Occipital lobe (tissue), 3 donors: Measurements from ENCODE around the gene MIPOL1. TPM values are rescaled to one million over a fixed set of nuclear protein-coding genes. Genes with fewer than 3 reads are reported as not detected.

ENCODE experiments used
- DNase-seq: peaks from one replicate; lab custom pipeline; 2025; lab: John Stamatoyannopoulos, UW
- small RNA-seq: library from RNA; depleted of rRNA; stranded (forward); fragments of <200 nt; gene quantifications from one replicate; pipeline ENCODE3, GENCODE V24; 2014
- total RNA-seq: library from RNA; depleted of rRNA; stranded (reverse); fragments of >200 nt; gene quantifications from one replicate; pipeline ENCODE4 v1.2.3, GENCODE V29; 2014

Gene MIPOL1
- total RNA-seq, 1 donor from 2014 or later = 29.9 TPM

DNA sequence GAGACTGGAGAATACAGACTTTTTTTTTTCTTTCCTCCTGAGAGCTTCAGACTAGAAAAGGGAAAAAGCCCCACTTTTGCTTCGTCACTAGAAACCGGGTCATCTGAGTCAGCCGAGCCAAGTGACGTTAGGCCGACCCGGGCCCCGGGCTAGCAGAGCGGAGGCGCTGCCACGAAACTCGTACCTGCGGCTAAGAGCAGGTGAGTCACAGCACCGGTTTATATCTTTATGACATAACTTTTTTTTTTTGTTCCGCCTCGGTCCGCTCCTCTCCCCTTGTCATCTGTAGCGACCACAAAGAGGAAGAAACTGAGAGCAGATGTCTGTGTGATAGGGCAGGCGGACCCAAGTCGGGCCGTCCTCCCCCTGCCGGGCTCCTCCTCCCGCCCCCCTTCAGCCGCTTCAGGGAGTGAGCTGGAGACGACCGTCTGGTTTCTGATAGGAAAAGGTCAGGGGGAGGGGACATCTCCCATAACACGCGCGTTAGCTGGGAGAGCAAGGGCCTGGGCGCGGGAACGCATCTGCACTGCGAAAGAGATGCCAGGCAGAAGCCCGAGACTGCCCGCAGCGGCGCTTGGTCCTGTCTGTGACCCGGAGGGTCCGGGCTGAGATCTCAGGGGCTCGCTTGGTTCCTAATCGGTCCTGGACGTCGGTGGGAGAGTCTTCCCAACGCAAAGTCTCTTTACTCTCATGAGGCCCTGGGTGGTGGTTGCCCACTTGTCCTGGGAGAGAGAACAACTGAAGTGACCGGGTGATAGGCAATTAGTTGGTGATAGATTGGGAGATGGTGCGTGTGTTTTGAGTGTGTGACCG is 398.3 kb downstream of the MIPOL1 start:
- DNase-seq = no peak

DNA sequence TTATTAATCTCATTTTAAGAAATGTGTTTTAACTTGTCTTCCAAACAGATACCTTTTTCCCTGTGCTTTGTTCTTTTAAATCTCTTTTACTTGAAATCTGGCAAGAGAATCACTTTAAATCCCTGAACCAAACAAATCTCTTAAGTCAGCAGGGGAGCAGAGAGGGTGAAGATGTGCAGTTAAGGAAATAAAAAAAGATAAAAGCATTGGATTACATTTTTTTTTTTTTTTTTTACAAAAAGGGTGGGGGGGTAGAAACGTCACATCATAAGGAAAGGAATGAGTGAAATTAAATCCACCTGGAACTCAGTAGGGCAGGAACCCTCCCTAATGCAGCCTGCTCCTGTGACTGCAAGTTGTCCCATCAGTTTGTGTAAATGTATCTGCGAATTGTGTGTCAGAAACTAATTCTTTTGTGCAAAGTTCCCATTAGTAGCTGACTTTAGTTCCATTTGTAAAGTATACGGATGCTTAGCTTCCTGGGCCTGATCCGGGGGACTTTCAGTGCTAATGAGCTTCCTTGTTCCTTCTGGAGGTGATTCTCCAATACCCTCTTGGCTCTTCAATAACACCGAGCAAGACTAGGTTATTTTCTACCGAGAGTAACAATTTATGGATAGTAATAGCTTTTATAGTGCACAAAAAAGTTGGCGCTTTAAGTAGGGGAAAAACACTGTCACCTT is 399.2 kb downstream of the MIPOL1 start:
- DNase-seq = no peak

DNA sequence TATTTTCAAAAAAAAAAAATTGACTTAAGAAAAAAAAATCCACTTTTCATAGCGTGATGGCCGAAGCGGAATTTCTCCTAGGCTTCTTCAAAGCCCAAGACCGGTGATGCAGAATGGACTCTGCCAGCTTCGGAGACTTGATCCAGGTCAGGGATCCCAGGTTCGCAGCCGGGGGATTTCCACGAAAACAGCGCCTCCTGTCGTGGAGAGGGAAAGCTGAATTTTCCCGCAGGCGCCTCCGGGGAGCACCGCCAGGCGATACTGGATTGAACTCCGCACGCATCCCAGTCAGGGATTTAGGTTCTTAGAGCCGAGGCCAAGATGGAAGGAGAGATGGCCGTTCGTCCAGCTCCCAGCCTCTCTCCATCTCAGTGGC is 399.8 kb downstream of the MIPOL1 start:
- no peak for DNase-seq

DNA sequence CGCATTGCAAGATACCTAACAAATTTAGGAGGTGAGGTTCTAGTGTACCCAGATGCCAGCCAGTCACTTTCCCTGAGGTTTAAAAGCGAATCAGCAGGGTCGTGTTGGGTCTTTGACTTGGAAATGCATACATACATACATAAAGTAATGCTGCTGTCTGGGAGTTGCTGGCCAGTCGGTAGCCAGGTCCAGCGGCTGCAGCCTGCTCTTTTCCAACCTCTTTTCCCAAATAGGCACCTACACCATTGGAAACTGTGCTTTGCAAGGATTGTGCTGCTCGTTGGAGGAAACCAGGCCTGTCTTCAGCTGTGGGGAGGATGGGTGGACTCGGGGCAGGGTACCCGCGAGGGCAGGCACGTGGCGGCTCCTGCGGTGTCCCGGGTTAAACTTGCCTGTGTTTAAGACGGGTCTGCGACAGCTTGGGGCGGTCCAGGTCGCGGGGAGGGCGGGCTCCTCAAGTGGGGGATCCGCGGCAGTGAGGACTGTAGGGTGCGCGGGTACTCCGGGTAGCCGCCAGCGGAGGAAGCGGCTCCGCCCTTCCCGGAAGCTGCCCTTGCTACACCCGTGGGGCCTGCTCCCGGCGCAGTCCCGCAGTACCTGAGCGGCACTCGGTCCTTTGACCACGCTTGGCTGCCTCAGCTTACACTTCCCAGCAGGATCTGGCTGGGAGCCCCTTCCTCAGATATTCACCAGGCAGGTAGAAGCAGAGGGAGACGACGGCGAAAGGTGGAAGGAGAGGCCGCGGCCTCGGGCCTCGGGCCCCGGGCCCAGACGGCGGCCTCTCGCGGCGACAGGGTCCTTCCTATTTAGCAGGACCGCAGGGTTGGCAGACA is 400.4 kb downstream of the MIPOL1 start:
- no peak for DNase-seq

DNA sequence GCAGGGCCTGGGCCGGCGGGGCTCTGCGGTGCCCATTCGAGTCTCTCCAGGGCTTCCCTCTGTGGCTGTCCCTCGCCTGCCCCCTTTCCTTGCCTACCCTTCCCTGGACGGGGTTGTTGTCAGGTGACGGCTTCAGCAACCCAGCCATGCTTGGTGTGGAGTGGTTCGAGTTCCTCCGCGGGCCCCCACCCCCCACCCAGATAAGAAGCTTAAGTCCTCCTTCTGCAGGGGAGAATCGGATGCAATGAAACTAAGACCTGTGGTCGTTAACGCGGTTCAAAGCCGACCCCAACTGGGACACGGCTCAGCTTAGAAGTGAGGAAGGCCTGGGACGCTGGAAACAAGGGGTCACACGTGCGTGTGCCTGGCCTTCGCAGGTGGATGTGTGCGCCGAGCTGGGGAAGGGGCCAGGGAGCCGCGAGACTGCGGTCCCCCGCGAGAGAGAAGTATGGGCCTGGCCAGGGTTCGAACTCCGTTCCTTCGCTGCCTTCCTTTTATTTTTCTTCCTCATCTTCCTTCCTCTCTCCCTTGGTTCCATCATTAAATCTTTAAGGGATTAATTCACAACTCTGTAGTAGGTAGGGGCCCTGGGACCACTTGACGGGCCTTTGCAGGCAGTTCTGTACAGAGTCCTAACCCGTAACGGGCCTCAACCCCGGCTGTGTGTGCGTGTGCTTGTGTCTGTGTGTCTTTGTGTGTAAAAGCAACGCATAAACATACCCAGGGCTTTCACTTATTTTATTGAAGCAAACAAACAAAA is 401.2 kb downstream of the MIPOL1 start:
- DNase-seq = no peak

DNA sequence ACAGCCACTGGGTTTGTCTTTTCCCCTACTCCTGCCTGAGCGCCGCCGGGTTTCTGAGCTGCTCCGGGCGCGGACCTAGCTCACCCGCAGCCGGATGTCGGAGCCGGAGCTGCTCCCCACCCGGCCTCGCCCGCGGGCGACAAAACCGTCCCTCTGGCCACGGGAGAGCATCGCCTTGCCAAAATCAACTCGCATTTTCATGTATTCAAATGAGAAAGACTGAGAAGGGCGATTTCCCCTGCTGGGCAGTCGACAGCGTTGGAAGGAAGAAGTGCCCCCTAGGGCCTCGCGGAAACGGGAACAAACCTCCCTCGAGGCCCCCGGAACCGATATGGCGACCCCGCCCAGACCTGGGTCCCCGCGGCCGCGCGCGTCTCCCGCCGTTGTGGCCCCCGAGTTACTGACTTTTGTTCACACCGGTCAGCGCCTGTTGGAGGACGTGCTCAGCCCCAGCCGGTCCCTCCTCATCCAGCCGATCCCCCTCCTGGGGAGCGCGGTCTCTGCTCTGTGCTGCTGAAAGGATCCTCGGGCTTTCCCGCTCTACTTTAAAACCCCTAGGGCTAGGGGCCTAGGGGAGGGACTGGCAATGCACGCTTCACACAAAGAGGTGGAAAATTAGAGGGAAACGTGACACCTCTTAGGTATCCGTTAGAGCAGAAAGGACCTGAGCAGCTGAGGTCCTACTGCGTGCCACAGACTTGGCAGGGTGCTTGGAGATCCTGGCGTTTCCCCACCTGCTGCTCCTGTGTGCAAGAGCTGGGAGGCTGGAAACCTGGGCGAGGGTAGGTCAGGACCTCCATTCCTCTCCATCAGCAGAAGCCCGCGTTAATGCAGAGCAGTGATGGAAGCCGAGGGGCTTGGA is 402.0 kb downstream of the MIPOL1 start:
- DNase-seq = no peak

GRCh38 chr14:37600880-37601741 is 403.4 kb downstream of the MIPOL1 start:
- no peak for DNase-seq

GRCh38 chr14:37601865-37602264 is 404.1 kb downstream of the MIPOL1 start:
- no peak for DNase-seq

Small RNA genes within 50 kb of the gene (small RNA-seq; reads per million reads assigned to genes)
- not detected for gene RNU6-273P
- not detected for gene RNU6-886P

Other genes with a start within 250 kb of the MIPOL1 start
- 0.78 TPM for gene SLC25A21, start 25.3 kb upstream of the MIPOL1 start, total RNA-seq